H1 (cell line): ENCODE results near the gene LRRFIP1.

ENCODE experiments used
- BACH1 ChIP-seq: IDR thresholded peaks from 2 replicates; pipeline ENCODE4 v1.6.1; 2012; ENCODE audit warnings: low read length, improper control_type of control experiment
- CBX8 ChIP-seq: fragments of 300-800, 300-1000 bp; sonication (generic); IDR thresholded peaks from 2 replicates; pipeline ENCODE4 v1.7.1; 2016; ENCODE audit warnings: low read depth, low read length, borderline replicate concordance
- CEBPB ChIP-seq: IDR thresholded peaks from 2 replicates; pipeline ENCODE4 v1.6.1; 2012; ENCODE audit warnings: low read depth, low read length
- CHD2 ChIP-seq: IDR thresholded peaks from 2 replicates; pipeline ENCODE4 v1.6.1; 2012; ENCODE audit warnings: low read length, improper control_type of control experiment
- CTCF ChIP-seq, 3 experiments: IDR thresholded peaks; 1 replicate in 2 of 3; 2 replicates in 1 of 3; pipeline versions ENCODE4 v1.5.1 to v1.6.1; 2011; ENCODE audit warnings: low read length in 3 of 3, mild to moderate bottlenecking in 3 of 3, inconsistent platforms in 2 of 3, low read depth in 1 of 3, moderate library complexity in 1 of 3; ENCODE audit not compliant: insufficient read depth in 1 of 3; ENCODE audit errors: control extremely low read depth in 1 of 3
- EZH2 ChIP-seq: fragments of 200-600 bp; sonication (generic); IDR thresholded peaks from 2 replicates; pipeline ENCODE4 v1.7.1; 2012; ENCODE audit warnings: low read depth, mild to moderate bottlenecking, moderate library complexity, low read length, inconsistent platforms; ENCODE audit not compliant: severe bottlenecking
- GTF2F1 ChIP-seq: IDR thresholded peaks from 2 replicates; pipeline ENCODE4 v1.6.1; 2012; ENCODE audit warnings: low read depth, low read length, improper control_type of control experiment, borderline replicate concordance
- POLR2A ChIP-seq, 2 experiments: IDR thresholded peaks; 1 replicate in 1 of 2; 2 replicates in 1 of 2; pipeline ENCODE4 v1.6.1; 2011; ENCODE audit warnings: low read depth in 2 of 2, low read length in 2 of 2, mild to moderate bottlenecking in 2 of 2; ENCODE audit errors: control extremely low read depth in 1 of 2
- POLR2AphosphoS5 ChIP-seq: IDR thresholded peaks from 2 replicates; pipeline ENCODE4 v1.6.1; 2011; ENCODE audit warnings: low read depth, low read length
- SRF ChIP-seq: IDR thresholded peaks from 2 replicates; pipeline ENCODE4 v1.6.1; 2011; ENCODE audit warnings: mild to moderate bottlenecking, low read depth, low read length, moderate library complexity
- TCF12 ChIP-seq: IDR thresholded peaks from 2 replicates; pipeline ENCODE4 v1.6.1; 2011; ENCODE audit warnings: low read depth, mild to moderate bottlenecking, low read length
- USF2 ChIP-seq: IDR thresholded peaks from 2 replicates; pipeline ENCODE4 v1.6.1; 2011; ENCODE audit warnings: low read length, improper control_type of control experiment

GRCh38 chr2:237736783-237737182, 109.4 kb downstream of the LRRFIP1 start:
- TF ChIP-seq CTCF (IDR thresholded peaks at IDR 0.05; ENCODE audit: control extremely low read depth in 1 of 3, insufficient read depth in 1 of 3, low read depth in 1 of 3, low read length in 3 of 3) (no peak), POLR2A (IDR thresholded peaks at IDR 0.05; ENCODE audit: control extremely low read depth in 1 of 2, low read depth in 2 of 2, low read length in 2 of 2) (no peak), CHD2 (no peak), CBX8 (no peak), SRF (no peak), TCF12 (no peak), CEBPB (no peak), USF2 (no peak), EZH2 (no peak), POLR2AphosphoS5 (no peak), GTF2F1 (no peak), BACH1 (no peak)
